ENCODE data around the gene CALCR. TPM values are rescaled to one million over a fixed set of nuclear protein-coding genes. Genes with fewer than 3 reads are reported as not detected.

CALCR gene
- total RNA-seq = not detected in 2 replicates

GRCh38 chr7:93574646-93575554 lies at the start of gene CALCR:
TSS of gene CALCR (minus strand) at chr7:93574724. CDS start at chr7:93486981, 87,743 bp downstream.

